Right lung (tissue), 5 donors: Measurements from ENCODE around the gene CAPSL. TPM values are rescaled to one million over a fixed set of nuclear protein-coding genes. Genes with fewer than 3 reads are reported as not detected.
"Not testable (repeated sequence)": the region's sequence is repeated elsewhere in the genome, so short reads cannot be mapped to it uniquely, and the experiment has no call there.

Source experiments
- DNase-seq, 2 donors: peaks; one replicate each; pipeline ENCODE4 v3.0.0-alpha.2; 2013
- polyA plus RNA-seq, 5 donors: library from polyadenylated mRNA; unstranded; fragments of 120-200 nt; gene quantifications; one replicate each; pipeline versions ENCODE4 v1.2.1 to v1.2.3, GENCODE V29; 2013; ENCODE audit warnings: inconsistent platforms in 1 of 5, low replicate concordance in 1 of 5; ENCODE audit not compliant: insufficient read length in 5 of 5, insufficient read depth in 1 of 5

CAPSL gene
- polyA plus RNA-seq, 5 donors: 3.3 to 12.1 (median 9.1) TPM

- no peak for DNase-seq
Observed at GRCh38 chr5:35919191-35919590, 19.2 kb downstream of the CAPSL start.

DNA sequence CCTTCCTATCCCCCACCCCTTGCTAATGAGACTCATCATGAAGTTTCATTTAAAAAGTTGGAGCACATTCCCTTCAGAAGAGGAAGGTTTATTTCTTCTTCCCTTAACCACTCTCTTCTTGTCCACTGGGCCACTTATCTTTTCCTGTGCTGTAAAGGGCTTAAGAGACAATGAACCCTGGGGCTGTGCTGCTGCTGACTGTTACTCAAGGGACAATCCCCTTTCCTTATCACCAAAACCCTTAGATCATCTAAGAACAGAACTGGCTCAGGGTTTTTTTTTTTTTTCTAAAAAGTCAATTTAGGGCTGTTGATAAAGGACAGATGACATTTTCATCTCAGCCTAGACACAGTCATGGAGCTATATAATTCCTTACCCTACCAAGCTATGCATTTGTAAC, 29.6 kb downstream of the CAPSL start:
- no peak for DNase-seq

- no peak for DNase-seq
Observed at GRCh38 chr5:35908228-35908627, 30.2 kb downstream of the CAPSL start.

DNA sequence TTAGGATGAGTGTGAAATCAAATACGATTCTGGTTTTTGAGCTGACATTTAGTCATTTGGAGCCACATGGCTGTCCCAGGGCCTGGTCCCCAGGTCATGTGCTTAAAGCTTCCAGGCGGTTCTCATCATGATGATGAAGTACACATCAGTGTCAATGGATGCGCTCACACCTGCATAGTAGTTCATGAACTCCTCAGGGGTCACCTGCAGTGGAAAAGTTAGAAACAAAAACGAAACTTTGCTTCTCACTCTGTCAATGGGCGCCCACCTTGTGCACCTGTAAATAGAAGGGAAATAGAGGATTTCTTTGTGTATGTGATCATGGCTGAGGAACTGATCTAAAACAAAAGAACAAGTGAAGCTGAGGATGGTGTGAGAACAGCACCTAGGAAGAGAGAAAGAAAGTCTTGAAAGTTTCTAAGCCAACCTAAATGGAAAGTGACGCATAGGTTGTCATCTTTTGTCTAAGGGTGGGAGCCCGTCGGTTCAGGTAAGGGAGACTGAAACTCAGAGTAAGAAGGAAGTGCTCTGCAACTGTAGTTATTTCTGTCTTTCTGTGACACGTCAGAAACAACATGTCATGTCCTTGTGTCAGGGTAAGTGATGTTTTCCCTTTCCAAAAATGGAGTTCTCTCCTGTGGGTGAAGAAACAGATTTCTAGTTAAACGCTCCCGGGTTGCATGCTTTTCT, 33.8 kb downstream of the CAPSL start:
- no peak for DNase-seq

- DNase-seq: no peak
Observed at GRCh38 chr5:35903631-35904203, 34.7 kb downstream of the CAPSL start.

DNA sequence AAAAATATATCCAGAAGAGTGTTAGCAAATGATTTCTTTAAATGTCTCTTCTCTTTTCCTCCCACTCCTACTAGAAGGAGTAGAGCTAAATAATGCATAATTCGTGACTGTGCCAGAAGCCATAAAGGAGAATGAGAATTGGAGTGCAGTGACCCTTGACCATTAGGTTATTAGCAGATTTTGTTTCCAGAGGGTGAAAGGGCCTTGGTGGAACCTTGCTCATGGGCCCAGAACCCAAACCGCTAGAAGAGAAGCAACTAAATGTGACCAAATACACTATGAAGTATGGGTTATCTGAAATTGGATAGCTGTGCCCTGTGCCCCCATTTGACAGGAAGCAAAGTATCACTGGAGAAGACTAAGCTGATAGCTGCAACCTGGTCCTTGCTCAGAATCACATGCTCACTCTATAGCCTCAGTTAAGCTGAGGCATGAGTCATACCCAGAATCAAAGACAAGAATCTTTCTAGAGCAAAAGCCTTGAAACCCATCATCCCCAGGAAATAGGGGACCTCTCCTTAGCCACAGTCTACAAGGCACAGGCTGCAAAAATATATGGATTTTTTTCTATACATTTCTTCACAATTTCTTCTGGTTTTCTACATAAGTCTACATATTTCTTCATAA, 36.3 kb downstream of the CAPSL start:
- no peak for DNase-seq

- DNase-seq: no peak
Observed at GRCh38 chr5:35900972-35901695, 37.3 kb downstream of the CAPSL start.

DNA sequence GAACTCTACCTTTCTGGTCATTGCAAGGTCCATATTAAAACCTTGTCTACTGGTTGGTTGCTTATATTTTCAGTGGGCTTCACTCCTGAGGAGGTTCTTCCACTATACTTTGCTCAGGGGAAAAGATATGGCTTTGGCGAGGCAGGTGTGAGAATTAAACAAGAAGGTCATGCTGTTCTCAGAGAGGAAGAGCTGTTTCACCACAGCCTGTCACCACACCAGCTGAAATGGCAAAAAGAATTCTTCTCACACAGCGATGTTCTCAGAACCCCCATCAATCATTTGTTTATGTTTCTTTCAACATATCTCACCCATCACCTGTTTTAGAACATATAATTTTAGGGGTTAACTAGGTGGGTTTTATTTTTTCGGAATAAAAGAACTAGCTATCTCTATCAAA, 38.6 kb downstream of the CAPSL start:
- DNase-seq: no peak

GRCh38 chr5:35898952-35899660, 39.3 kb downstream of the CAPSL start:
- DNase-seq: no peak

DNA sequence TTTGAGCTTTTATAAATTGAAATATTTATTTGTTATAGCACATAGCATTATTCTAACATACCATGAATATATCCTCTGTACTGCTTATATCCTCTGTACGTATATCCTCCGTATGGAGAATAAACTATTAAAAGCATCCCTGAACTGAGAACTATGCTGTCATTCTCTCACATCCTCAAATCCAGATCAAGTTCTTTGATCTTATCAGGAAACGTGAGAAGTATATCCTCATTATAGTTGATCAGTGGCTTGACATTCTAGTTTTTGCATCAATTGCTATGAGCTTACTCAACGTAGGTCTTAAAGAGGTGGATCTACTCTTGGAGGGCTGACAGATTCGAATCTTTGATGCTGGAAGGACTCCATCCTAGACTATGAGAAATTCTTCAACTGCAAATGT, 44.3 kb downstream of the CAPSL start:
- no peak for DNase-seq

GRCh38 chr5:35892799-35893198, 45.6 kb downstream of the CAPSL start:
- DNase-seq: not testable (repeated sequence)

- peak in 1 of 2 donors; percentile 11 for DNase-seq
Observed at GRCh38 chr5:35890021-35891020, 48.1 kb downstream of the CAPSL start.

DNA sequence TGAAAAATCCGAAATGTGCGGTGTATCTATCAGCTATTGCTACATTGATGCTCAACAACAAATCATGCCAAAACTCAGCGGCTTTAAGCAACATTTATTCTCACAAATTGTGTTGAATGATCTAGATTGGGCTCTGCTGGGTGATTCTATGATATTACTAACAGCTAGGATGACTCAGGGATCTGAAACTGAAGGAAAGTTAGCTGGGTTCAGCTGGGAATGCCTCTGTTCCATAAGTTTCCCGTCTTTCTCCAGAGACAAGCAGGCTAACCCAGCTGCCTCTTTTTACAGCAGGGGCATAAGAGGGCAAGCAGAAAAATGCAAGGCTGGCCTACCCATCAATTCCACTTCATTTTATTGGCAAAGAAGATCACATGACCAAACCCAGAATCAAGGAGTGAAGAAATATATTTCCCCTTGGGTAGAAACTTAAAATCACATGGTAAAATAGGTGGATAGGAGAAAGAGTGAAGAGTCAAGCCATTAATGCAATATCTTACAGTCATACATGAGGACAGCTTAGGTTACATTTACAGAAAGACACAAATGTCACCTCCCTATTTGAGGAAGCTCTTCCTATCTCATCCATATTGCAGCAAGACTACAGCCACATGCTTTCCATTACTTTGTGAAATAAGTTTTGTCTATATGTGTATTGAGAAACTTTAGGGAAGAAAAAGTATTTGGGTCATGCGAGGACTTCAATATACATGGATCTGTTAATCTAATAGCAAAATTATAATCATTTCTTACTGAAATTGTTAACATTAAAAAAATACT, 50.9 kb downstream of the CAPSL start:
- DNase-seq: no peak

GRCh38 chr5:35886381-35886780, 52.0 kb downstream of the CAPSL start:
- DNase-seq: no peak

DNA sequence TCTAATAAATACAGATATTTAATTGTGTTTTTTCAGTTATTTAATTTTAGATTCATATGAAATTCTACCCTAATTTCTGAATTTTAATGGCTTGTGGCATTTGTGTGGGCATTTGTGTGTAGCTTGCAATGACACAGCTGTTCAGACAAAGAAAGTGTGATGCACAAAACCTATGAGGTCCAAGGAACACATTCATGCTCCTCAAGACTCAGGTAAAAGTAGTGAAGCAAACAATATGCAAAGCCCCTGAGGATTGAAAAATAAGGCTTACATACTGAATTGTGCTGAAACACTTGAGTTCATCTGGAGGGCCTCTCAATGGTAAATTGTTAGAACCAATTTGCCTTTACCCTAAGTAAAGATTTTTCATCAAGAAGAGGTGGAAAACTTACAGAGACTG, 53.6 kb downstream of the CAPSL start:
- no peak for DNase-seq

DNA sequence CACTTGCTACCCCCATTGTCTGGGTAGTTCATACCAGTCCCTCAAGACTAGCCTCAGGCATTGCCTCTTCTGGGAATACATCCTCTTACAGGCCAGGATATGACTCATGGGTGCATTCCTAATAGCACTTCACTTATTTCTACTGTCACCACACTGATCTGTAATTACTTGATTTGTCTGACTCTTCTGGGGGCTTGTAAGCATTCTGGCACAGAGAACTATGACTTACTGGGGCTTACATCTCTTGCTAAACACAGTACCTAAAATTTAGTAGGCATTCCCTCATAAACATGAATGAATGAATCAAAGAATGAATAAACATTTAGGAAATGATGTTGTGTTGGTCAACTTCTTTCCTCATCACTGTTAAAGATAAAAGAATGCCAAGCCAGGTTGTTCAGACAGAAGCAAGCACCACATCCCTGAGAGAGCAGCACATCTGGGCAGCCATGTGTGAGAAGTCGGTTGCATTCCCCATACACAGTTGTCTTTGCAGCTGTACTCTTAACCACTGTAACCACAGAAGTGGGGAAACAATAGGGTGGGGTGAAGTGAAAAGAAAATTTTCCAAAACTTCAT, 54.1 kb downstream of the CAPSL start:
- no peak for DNase-seq

GRCh38 chr5:35881758-35882157, 56.7 kb downstream of the CAPSL start:
- no peak for DNase-seq

DNA sequence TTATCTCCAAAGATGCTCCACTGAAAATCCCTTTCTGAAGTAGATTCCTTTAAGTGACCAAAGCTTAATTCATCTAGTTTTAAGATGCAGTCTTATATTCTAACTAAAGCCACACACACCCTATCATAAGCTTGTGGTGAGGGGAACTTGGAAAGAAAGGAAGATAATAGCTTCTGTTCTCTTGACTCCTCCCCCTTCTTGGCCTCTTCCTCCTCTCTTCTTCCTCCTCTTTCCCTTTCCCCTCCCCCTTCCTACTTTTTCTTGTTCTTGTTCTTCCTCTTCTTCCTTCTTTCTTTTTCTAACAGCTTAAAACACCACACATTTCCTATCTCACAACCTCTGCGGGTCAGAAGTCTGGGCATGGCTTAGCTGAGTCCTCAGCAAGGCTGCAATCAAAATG, 58.3 kb downstream of the CAPSL start:
- DNase-seq: no peak

DNA sequence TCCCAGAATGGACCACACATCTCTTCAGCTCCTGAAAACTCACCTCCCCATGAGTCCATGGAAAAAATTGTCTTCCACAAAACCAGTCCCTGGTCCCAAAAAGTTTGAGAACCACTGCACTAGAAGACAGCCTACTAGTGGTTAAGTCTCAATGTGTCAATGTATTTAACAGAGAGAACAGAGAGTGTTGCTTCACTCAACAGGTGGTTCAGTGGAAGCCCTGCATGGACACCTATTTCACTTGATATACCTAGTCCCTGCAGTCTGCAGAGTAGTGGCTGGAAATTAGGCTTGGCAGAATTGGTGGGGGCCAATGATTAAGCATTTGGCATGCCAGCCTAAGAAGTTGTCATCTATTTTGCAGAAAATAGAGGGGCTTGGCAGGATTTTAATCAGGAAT, 58.8 kb downstream of the CAPSL start:
- no peak for DNase-seq

GRCh38 chr5:35879096-35879495, 59.3 kb downstream of the CAPSL start:
- no peak for DNase-seq
